Hindlimb muscle (tissue), 1 donor: ENCODE results near the gene ZNF398. TPM values are rescaled to one million over a fixed set of nuclear protein-coding genes. Genes with fewer than 3 reads are reported as not detected.

Source experiments
- DNase-seq: peaks from one replicate; pipeline ENCODE4 v3.0.0-alpha.2; 2013
- polyA plus RNA-seq: library from polyadenylated mRNA; unstranded; fragments of 120-200 nt; gene quantifications from one replicate; pipeline ENCODE4 v1.2.1, GENCODE V29; 2013; ENCODE audit not compliant: insufficient read length

The ZNF398 gene
- polyA plus RNA-seq, 1 donor = 7.3 TPM

DNA sequence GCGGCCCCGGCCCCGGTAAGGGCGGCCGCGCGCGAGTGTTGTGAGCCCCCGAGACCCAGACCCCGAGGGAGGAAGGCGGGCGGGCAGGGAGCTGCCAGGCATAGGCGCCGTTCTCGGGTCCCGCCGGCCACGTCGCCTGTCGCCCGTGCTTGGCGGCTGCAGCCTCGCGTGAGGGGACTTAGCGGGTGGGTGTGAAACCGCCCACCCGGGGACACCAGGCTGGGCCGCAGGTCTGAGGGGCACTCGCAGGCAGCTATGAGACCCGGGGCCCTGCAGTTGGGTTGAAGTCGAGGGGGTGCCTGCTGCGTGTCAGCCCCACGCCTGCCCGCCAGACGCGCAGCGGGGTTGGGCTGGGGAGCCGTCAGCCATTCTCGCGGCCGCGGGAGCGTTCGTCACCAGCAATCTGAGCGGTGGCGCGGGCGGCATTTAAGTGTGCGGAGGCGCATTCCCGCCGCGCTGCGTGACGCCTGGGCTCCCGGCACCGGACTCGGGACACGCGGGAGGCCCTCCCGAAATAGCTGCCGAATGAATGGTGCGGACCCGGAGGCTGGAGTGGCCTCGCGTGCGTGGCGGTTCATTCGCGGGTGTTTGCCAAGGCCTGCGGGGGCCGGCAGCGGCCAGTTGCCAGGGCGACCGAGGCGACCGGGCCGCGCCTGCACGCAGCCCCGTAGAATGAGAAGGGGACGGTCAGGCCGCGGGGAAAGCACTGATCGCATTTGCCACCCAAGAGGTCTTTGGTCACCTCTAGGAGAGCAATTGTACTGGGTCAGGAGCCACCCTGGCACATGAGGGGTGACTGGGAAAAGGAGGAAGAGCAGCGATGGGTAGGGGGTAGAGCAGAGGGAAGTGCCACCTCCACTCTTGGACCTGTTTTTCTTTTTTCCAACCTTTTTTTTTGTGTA, 750 bp downstream of the ZNF398 start:
- DNase-seq = peak; percentile 42

DNA sequence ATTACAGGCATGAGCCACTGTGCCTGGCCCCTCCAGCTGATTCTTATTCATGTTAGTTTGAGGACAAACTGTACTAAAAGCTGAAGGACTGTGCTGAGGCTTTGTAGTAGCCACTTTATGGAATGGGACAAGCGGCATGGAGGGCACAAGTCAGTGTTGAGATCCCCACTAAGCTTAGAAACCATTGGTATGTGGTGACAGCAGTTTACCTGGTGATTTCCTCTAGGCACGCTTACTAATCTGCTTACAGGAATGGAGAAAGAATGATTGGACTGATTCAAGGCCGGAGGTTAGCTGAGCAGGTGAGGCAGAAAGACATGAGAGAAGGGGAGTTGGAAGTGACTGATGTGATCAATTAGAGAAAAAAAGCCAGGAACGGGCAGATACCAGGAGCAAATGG, 3.7 kb downstream of the ZNF398 start:
- no peak for DNase-seq

DNA sequence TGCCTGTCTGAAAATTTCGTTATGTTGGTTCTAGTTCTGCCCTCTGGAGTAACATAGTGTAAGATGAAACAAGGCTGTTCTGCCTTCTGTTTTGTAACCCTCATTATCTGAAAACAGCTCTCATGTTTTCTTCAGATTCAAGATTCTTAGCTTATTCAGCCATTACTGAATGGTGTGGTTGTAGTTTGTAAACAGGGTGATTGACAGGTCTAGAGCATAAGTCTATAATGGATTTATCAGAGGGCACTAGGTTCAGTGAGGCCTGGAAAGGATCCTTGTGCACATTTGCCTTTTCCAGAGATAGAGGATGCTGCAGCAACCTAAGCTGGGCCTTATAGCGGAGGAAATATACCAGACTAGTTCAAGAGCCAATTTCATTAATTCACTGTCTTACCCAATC, 6.1 kb downstream of the ZNF398 start:
- DNase-seq = no peak

DNA sequence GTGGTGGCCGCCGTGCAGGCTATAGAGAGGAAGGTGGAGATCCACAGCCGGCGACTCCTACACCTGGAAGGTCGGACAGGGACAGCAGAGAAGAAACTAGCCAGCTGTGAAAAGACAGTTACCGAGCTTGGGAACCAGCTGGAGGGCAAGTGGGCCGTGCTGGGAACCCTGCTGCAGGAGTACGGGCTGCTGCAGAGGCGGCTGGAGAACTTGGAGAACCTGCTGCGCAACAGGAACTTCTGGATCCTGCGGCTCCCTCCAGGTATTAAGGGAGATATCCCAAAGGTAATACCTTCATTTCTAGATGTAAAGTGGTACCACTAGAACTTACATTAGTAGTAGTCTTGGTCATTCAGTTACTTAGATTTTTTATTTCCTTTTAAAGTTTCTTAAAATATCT, 6.8 kb downstream of the ZNF398 start:
- no peak for DNase-seq

DNA sequence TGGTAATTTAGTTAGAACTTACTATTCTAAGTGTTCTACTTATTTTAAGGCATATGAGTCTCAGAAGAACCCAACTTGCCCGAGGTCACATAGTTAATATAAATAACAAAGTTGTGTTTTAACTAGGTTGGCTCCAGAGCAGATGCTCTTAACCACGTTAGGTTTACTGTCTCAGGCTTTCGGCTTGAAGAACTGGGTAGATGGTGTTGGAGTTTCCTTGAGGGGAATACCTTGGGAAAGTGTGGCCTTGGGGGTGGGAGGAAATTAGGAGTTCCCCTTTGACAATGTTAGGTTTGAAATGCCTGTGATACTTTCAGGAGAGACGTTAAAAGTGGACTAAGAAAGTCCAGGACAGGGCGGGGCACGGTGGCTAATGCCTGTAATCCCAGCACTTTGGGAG, 9.6 kb downstream of the ZNF398 start:
- DNase-seq = no peak

DNA sequence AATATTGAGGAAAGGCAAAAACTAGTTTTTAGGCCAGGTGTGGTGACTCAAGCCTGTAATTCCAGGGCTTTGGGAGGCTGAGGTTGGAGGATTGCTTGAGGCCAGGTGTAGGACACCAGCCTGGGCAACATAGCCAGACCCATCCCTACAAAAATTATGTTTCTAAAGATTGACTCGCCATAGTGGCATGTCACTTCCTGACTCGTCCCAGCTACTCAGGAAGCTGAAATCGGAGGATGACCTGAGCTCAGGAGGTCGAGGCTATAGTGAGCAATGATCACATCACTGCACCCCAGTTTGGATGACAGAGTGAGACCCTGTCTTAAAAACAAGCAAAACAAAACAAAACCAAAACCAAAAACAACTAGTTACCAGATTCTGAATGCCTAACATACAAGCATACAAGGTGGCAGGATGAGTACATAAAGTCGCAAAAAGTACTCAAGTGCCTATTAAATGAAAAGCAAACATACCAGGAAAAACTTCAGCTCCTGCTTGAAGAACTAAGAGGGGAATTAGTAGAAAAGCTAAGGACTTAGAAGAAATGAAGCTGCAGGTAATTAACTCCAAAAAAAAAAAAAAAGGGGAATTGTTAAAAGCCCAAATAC, 14.1 kb downstream of the ZNF398 start:
- no peak for DNase-seq

DNA sequence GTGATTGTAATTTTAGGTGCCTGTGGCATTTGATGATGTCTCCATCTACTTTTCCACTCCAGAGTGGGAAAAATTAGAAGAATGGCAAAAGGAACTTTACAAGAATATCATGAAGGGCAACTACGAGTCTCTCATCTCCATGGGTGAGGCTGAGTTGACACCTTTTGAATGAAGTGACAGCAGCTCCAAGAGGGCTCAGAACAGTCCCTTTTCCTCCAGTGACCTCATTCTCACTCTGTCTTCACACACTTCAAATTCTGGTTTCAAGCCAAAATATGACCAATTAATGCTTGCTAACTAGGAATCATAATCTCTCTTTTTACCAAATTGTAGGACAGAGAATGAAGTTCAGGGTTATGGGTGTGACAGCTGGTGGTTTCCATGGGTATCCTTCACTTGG, 18.9 kb downstream of the ZNF398 start:
- no peak for DNase-seq

DNA sequence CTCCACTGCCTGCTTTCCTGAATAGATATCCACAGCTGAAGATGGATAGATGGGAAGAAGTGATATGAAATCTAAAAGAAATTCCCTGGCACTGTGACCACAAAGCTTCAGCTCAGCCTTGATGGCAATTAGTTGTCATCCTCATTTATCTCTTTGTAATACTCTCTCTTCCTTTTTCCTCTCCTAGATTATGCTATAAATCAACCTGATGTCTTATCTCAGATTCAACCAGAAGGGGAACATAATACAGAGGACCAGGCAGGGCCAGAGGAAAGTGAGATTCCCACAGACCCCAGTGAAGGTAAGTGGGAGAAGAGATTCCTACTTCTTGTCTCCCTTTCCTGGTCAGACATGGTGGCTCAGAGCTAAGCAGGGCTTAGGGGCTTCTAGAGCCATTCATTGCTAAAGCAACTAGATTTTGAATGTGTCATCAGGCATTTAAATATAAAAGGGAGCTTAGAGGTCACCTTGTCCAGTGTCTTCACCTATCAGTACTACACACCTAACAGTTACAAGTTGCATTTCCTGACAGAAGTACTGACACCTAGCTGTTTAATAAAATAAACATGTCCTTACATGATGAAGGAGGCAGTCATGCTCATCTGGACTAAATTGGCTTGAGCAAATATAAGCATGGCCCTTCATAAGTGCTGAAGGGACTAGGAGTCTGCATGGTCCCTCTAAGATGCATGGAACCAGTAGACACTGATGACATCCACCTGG, 19.5 kb downstream of the ZNF398 start:
- DNase-seq = no peak

DNA sequence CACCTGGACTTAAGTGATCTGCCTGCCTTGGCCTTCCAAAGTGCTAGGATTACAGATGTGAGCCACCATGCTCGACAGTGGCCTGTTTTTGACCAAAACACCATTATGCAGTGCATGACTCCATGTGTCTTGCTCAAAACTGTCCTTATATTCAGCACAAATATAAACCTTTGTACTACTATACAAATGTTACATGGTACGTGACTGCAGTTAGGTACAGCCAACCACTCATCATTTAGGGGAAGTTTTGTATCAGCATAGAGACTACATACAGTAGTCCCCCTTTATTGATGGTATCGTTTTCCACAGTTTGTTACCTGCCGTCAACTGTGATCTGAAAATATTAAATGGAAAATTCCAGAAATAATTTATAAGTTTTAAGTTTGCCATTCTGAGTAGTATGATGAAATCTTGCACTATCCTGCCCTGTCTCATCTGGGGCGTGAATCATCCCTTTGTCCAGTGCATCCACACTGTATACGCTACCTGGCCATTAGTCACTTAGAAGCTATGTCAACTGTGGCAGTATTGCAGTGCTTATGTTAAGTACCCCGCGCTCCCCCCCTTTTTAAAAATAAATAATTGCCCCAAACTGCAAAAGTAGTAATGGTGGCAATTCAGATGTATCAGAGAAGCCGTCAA, 24.8 kb downstream of the ZNF398 start:
- no peak for DNase-seq

DNA sequence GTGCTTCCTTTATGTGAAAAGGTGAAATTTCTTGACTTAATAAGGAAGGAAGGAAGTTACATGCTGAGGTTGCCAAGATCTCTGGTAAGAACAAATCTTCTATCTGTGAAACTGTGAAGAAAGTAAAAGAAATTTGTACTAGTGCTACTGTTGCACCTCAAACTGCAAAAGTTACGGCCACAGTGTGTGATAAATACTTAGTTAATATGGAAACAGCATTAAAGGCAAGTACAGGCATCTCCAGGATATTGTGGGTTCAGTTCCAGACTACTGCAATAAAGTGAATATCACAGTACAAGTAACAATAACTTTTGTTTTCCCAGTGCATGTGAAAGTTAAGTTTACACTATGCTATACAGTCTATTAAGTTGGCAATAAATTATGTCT, 25.3 kb downstream of the ZNF398 start:
- DNase-seq = no peak

DNA sequence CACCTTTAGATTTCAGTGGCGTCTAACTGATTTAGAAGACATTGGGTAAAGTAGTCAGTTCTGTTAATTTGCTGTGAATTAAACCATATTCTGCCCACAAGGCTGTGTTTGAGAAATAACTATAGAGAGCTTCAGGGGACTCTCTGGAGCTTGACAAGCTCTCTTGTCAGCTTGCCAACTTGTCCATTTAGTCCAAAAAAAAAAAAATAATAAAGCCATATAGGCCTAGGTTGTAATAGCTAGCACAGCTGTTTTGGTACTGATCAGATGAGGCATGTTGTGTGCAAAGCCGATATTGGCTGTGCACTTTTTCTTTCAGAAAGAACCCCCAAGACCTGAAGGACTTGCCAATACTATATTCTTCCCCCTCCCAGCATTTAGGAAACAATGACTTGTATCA, 27.9 kb downstream of the ZNF398 start:
- DNase-seq = no peak

DNA sequence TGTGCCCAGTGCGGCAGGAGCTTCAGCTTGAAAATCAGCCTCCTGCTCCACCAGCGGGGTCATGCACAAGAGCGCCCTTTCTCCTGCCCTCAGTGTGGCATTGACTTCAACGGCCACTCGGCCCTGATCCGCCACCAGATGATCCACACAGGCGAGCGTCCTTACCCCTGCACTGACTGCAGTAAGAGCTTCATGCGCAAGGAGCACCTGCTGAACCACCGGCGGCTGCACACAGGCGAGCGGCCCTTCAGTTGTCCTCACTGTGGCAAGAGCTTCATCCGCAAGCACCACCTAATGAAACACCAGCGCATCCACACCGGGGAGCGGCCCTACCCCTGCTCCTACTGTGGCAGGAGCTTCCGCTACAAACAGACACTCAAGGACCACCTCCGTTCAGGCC, 32.0 kb downstream of the ZNF398 start:
- DNase-seq = no peak

DNA sequence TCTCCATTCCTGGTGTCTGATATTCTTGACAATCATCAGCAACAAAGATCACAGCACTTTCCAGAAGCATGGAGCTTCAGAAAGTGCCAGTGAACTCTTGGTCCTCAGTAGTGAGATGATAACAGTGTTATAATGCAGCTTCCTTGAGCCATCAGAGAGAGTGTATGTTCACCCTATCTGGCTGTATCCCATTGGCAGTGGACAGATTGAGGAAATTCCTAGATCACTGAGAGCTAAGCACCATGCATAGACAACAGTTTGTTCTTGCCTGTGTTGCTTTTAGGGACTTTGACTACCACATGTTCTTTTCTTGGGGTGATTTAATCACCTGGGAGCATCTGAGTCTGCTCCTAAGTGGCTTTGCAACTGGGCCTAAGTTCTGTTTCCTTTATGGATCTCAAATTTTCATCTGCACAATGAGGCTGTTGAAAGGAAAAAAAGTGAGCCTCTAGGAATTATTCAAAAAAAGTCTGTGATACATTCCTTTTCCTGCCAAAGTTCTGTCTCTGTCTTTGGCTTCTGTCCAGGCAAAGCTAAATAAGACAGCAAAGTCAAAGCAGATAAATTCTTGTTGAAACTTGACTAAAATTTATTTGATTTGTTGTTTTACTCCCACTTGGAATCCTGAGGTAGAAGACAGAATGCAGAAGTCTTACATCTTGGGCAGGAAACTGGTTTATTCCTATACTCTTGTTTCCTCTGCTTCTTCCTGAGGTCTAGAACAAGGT, 33.6 kb downstream of the ZNF398 start:
- DNase-seq = no peak

DNA sequence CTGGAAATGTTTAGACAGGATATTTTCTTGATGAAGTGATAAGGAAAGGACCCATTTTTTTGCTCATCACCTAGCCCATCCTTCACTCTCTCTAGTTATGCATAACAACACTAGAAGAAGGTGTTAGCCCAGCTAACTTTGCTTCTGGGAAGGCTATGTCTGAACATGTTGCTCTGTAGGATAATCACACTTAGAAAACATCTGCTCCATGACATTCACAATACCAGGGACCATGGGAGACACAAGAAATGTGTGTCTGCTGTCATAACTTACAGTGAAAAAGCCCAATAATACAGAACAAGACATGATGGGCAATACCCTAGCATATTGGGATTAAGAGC, 34.2 kb downstream of the ZNF398 start:
- no peak for DNase-seq

DNA sequence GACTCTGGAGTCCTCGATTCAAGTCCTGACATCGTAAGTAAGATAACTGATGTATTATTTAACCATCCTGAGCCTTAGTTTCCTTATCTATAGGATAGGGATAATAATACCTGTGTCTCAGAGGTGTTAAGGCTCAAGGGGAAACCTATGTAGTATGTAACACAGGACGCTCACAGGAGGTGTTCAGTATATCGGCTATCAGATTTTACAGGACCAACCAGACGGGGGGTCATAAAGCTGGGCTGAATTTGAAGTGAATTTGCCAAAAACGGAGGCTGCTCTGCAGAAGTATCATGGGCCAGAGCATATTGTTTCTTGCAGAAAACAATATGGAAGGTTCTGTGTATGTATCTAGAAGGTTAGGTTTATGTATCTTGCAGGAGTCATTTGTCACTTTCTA, 37.0 kb downstream of the ZNF398 start:
- no peak for DNase-seq

DNA sequence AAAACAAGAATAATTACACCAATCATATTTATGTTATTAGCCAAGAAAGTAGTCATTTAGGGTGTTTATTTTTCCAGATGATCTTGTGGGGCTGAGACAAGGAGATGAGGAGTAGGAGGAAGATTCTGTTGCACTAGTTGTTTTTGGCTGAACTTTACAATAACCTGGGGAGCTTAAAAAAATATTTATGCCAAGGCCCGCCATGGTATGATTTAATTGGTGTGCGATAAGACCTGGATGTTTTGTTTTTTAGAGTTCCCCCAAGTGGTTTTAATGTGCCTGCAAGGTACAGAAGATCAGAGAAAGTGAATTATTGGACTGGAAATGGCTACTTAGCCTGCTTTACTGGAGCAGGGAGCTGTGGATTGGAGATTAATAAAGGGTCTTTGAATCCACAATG, 41.0 kb downstream of the ZNF398 start:
- DNase-seq = no peak

DNA sequence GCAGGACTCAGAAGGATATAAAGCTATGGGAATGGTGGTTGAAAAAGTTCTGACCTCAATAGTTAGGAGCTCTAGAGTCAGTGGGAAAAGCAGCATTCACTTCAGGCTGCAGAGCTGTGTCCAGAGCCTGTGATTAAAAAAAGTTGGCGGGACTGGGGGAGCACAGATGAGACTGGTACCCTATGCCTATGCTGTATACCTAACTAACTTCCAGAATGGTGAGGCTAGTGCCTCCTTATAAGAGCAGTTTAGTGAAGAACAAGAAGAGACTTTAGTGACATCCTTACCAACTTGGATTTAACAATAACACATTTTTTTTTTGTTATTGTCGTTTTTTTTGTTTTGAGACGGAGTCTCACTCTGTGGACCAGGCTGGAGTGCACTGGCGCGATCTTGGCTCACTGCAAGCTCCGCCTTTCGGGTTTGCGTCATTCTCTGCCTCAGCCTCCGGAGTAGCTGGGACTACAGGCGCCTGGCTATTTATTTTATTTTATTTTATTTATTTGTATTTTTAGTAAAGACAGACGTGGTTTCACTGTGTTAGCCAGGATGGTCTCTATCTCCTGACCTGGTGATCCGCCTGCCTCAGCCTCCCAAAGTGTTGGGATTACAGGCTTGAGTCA, 41.5 kb downstream of the ZNF398 start:
- no peak for DNase-seq

DNA sequence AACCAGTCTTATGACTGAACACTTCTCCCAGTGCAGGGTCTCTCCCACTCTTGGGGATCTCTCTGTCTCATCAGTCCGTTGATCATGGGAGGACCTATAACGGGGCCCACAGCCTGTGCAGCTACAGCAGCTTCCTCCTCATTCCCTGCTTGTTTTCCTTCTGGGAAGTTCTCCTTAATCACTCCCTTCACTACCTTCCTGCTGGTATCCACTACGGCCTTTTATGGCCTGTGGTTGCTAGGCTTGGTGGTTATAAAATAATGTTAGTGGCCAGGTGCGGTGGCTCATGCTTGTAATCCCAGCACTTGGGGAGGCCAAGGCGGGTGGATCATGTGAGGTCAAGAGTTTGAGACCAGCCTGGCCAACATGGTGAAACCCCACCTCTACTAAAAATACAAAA, 44.6 kb downstream of the ZNF398 start:
- no peak for DNase-seq

DNA sequence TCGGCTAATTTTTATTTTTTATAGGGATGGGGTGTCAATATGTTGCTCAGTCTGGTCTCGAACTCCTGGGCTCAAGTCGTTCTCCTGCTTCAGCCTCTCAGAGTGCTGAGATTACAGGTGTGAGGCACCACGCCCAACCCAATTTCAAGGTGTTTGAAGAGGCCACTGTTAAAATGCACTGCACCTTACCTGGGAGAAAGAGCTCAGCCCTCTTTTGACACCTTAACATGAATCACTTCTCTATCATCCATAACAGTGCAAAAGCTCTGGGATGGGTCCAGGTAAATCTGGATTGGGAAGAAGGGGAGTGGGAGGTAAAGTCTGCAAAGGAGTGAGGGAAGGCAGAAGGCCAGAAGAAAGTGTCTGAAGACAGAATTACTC, 47.5 kb downstream of the ZNF398 start:
- DNase-seq = no peak

DNA sequence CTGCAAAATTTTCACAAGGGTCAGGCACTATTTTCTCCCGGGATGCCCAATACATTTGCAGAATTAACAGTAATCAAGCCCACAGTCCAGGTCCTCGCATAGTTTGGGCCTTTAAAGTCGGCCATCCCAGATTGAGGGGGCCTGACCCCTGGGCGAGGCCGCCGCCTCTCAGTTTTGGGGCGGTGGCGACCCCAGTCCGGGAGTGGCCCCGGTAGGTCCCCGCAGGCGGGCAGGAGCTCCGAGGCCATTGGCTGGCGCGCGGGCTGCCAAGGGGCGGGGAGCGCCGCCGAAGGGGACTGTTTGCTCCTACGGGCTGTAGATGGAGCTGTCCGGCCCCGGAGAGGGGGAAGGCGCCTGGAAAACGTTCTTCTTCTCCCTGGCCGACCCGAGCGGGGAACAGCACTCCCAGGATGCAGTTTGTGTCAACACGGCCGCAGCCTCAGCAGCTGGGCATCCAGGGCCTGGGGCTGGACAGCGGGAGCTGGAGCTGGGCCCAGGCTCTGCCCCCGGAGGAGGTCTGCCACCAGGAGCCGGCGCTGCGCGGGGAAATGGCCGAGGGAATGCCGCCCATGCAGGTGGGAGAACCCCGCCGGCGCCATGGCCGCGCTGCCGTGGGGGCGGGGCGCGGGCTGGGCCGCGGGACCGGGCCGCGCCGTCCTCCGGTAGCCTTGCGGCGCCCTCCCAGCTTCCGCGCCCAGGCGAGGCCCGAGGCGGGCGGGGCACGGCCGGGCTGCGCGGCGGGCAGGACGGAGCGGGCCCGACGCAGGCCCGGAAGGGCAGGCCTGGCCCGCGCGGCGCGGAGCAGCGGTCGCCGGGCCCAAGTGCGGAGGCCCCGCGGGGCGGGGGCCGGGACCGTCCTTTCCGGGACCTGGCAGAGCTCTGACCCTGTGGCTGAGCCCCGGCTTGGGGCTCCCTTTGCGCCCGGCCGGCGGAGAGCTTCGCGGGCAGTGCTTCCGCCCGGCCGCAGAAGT, 48.2 kb downstream of the ZNF398 start, which contains the start of gene ZNF282:
ZNF282 (plus strand) TSS at position 367 of the 971 bp plus-strand sequence; CDS start at position 411, 44 bp downstream.
- peak; percentile 88 for DNase-seq
